HUES6 (cell line): ENCODE data around the gene APPBP2.
A peak's percentile ranks its signal among the peaks of the same experiment; 100 is the strongest.

ENCODE experiments used
- H3K27ac ChIP-seq: 2 replicates; pipeline ENCODE4 v1.7.0; 2013; ENCODE audit warnings: low read depth, mild to moderate bottlenecking, low read length, inconsistent platforms
- H3K27me3 ChIP-seq: 2 replicates; pipeline ENCODE4 v1.6.1; 2013; ENCODE audit warnings: low read length; ENCODE audit not compliant: control insufficient read depth, insufficient read depth
- H3K36me3 ChIP-seq: 2 replicates; pipeline ENCODE4 v1.6.1; 2013; ENCODE audit warnings: low read length; ENCODE audit not compliant: control insufficient read depth, insufficient read depth
- H3K4me1 ChIP-seq: 2 replicates; pipeline ENCODE4 v1.6.1; 2013; ENCODE audit warnings: low read length; ENCODE audit not compliant: control insufficient read depth, insufficient read depth
- H3K4me3 ChIP-seq: 2 replicates; pipeline ENCODE4 v1.5.1; 2013; ENCODE audit warnings: low read depth, low read length
- H3K9ac ChIP-seq: one replicate; pipeline ENCODE4 v1.6.1; 2013; ENCODE audit warnings: mild to moderate bottlenecking, low read length
- H3K9me3 ChIP-seq: 2 replicates; pipeline ENCODE4 v1.6.1; 2013; ENCODE audit warnings: low read depth, low read length; ENCODE audit not compliant: control insufficient read depth, insufficient read depth

APPBP2 gene

GRCh38 chr17:60534010-60534555, 8.0 kb upstream of the APPBP2 start:
- H3K27ac ChIP-seq = no peak overlapping the region
- H3K4me3 ChIP-seq = no peak overlapping the region
- no peaks in the 10 kb centered on the region for H3K4me1 ChIP-seq
- 0 out of 2 replicates have a peak, but pooled peaks cover 10% of the 10 kb centered on the region for H3K9me3 ChIP-seq
- H3K9ac ChIP-seq = no peak overlapping the region
- H3K27me3 ChIP-seq = no peaks in the 10 kb centered on the region
- 0 out of 2 replicates have a peak, but pooled peaks cover 3% of the 10 kb centered on the region for H3K36me3 ChIP-seq

GRCh38 chr17:60529806-60530205, 3.8 kb upstream of the APPBP2 start:
- 0 out of 2 replicates have a peak, but pooled peaks cover 3% of the 10 kb centered on the region for H3K36me3 ChIP-seq
- no peak overlapping the region for H3K4me3 ChIP-seq
- no peak overlapping the region for H3K27ac ChIP-seq
- no peak overlapping the region for H3K9ac ChIP-seq
- no peaks in the 10 kb centered on the region for H3K27me3 ChIP-seq
- H3K4me1 ChIP-seq = 0 out of 2 replicates have a peak, but pooled peaks cover 3% of the 10 kb centered on the region
- peaks cover 12% of the 10 kb centered on the region; the same call in 1 of the 2 replicates for H3K9me3 ChIP-seq

DNA sequence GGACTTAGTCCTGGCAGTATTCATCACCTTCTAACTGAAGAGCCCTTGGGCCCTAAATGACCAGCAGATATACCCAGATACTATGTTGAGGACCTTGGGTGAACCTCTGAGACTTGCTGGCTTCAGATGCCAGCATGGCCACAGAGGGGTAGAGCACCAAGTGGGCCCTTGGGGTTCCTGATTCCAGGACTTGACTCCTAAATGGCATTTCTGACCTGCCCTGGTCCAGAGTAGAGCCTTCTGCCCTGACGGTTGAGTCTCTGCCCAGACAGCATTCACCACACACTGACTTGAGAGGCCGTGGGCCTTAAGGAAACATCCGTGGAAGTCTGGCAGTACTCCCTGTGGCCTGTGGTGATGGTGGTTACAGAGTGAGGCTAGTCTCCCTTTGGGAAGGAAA, 2.8 kb upstream of the APPBP2 start:
- Histone ChIP-seq H3K27ac (no peak overlapping the region), H3K9me3 (peaks cover 12% of the 10 kb centered on the region; the same call in 1 of the 2 replicates), H3K4me1 (0 out of 2 replicates have a peak, but pooled peaks cover 7% of the 10 kb centered on the region), H3K27me3 (no peaks in the 10 kb centered on the region), H3K4me3 (no peak overlapping the region), H3K36me3 (0 out of 2 replicates have a peak, but pooled peaks cover 3% of the 10 kb centered on the region), H3K9ac (no peak overlapping the region)

DNA sequence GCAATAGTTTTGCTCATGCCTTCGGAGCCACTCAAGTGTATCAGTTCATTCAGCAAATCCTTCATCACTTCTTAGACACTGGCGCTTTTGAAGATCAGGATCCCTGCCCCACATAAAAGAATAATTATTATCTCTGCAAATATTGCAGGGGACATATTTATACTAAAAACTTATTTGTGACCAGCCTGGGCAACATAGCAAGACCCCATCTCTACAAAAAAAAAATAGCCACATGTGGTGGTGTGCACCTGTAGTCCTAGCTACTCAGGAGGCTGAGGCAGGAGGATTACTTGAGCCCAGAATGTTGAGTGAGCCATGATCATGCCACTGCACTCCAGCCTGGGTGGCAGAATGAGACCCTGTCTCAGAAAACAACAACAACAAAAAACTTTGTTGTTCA, 1.7 kb upstream of the APPBP2 start:
- Histone ChIP-seq H3K4me1 (0 out of 2 replicates have a peak, but pooled peaks cover 9% of the 10 kb centered on the region), H3K9ac (no peak overlapping the region), H3K4me3 (no peak overlapping the region), H3K36me3 (0 out of 2 replicates have a peak, but pooled peaks cover 3% of the 10 kb centered on the region), H3K27ac (no peak overlapping the region), H3K27me3 (no peaks in the 10 kb centered on the region), H3K9me3 (peaks cover 12% of the 10 kb centered on the region; the same call in 1 of the 2 replicates)

- Histone ChIP-seq H3K9ac (peak overlapping the region; percentile 96), H3K36me3 (peaks cover 3% of the 10 kb centered on the region; the same call in 1 of the 2 replicates), H3K27me3 (no peaks in the 10 kb centered on the region), H3K27ac (peak overlapping the region; percentile 95; the same call in 1 of the 2 replicates), H3K4me3 (peak overlapping the region; percentile 98), H3K4me1 (0 out of 2 replicates have a peak, but pooled peaks cover 9% of the 10 kb centered on the region), H3K9me3 (peaks cover 12% of the 10 kb centered on the region; the same call in 1 of the 2 replicates)
Observed at GRCh38 chr17:60526726-60527125, 684 bp upstream of the APPBP2 start.

- H3K9me3 ChIP-seq = peaks cover 11% of the 10 kb centered on the region; the same call in 1 of the 2 replicates
- peak overlapping the region; percentile 98 for H3K4me3 ChIP-seq
- H3K4me1 ChIP-seq = 0 out of 2 replicates have a peak, but pooled peaks cover 9% of the 10 kb centered on the region
- peak overlapping the region; percentile 95 for H3K27ac ChIP-seq
- peaks cover 3% of the 10 kb centered on the region; the same call in 1 of the 2 replicates for H3K36me3 ChIP-seq
- no peaks in the 10 kb centered on the region for H3K27me3 ChIP-seq
- H3K9ac ChIP-seq = peak overlapping the region; percentile 96
Observed at GRCh38 chr17:60525328-60525684, 736 bp downstream of the APPBP2 start.

DNA sequence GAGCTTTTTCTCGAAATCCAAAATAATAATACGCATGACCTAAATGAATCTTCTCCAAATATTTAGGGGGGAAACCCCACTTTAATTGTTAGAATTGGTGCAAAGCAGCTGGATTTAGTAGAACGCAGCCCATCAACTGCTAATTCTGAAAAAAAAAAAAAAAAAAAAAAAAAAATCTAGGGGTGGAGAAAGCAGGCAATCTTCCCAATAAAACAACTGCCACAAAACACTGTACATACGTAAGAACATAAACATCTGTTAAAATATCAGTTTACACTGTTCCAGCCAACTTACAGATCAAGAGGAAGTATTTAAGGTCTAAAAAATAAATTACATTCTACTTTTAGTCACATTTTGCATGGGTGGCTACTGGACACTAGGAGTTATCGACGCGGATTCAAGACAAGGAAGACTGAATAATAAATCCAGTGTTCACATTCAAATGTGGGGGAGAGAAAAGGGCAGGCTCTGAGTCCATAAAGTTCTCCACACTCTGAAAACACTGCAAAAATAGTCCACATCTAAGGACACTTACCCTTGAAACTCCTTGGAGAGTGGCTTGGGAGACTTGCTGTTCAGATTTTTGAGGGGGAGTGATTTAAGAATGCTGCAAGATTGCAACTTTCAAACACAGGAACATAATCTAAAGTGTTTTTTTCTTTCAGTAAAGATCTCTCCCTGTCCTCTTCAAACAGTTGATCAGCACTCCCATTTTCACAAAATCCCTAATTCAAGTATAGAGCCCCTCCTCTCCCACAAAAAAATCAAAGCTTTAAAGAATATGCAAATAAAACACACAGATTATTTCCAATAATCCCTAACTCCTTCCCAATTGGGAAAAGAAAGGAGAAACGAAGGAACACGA, 1.3 kb downstream of the APPBP2 start:
- Histone ChIP-seq H3K9me3 (peaks cover 7% of the 10 kb centered on the region; the same call in 1 of the 2 replicates), H3K27ac (peak overlapping the region; percentile 95; the same call in 1 of the 2 replicates), H3K4me3 (peak overlapping the region; percentile 98), H3K4me1 (0 out of 2 replicates have a peak, but pooled peaks cover 9% of the 10 kb centered on the region), H3K9ac (peak overlapping the region; percentile 96), H3K27me3 (no peaks in the 10 kb centered on the region), H3K36me3 (peaks cover 3% of the 10 kb centered on the region; the same call in 1 of the 2 replicates)

DNA sequence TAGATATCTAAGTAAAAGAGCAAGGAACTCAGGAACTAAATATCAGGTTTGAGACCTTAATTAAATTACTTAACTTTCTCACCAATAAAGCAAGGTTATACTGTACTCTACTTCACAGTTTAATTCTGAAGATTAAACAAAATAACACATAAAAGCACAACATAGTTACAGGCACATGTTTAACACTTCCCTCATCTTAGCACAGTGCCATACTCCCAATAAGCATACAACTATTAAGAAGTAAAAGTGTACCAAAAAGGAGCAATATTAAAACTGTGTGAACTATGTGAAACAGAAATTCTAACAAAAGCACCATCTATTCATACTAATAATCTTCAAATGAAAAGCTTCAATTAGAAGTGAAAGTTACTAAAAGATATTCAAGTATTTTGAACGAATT, 2.2 kb downstream of the APPBP2 start:
- Histone ChIP-seq H3K4me3 (peak overlapping the region; percentile 98), H3K9ac (no peak overlapping the region), H3K36me3 (peaks cover 6% of the 10 kb centered on the region)

DNA sequence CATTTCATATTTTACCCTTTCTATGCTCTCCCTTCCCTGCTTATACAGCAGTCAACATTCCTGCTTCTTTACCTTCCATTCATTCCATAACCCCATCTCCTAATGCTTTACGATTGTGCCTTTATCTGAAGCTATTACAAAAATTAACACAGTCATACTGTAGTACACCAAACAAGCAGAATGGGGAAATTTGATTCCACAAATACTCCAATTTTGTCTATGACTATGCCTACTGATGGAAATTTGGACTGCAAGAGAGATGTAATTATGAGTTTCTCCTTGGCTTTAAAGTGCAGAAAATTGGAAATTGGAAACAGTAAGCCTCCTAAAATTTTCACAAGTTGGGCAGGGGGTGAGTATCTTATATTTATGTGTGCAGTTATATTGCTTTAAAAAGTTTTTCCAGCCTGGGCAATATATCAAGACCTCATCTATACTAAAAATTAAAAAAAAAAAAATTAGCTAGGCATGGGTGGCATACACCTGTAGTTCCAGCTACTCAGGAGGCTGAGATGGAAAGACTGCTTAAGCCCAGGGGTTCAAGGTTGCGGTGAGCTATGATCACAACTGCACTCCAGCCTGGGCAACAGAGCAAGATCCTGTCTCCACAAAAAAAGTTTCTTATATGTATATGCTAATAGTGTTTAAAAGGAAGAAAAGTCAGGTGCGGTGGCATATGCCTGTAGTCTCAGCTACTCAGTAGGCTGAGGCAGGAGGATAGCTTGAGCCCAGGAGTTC, 3.0 kb downstream of the APPBP2 start:
- Histone ChIP-seq H3K27me3 (no peaks in the 10 kb centered on the region), H3K4me3 (no peak overlapping the region), H3K27ac (no peak overlapping the region), H3K36me3 (peaks cover 7% of the 10 kb centered on the region), H3K9ac (no peak overlapping the region), H3K4me1 (0 out of 2 replicates have a peak, but pooled peaks cover 9% of the 10 kb centered on the region), H3K9me3 (peaks cover 3% of the 10 kb centered on the region; the same call in 1 of the 2 replicates)

More for the DNA sequence above, 2.2 kb downstream of the APPBP2 start:
- peaks cover 3% of the 10 kb centered on the region; the same call in 1 of the 2 replicates for H3K9me3 ChIP-seq
- H3K27me3 ChIP-seq = no peaks in the 10 kb centered on the region
- no peak overlapping the region for H3K27ac ChIP-seq
- 0 out of 2 replicates have a peak, but pooled peaks cover 9% of the 10 kb centered on the region for H3K4me1 ChIP-seq

DNA sequence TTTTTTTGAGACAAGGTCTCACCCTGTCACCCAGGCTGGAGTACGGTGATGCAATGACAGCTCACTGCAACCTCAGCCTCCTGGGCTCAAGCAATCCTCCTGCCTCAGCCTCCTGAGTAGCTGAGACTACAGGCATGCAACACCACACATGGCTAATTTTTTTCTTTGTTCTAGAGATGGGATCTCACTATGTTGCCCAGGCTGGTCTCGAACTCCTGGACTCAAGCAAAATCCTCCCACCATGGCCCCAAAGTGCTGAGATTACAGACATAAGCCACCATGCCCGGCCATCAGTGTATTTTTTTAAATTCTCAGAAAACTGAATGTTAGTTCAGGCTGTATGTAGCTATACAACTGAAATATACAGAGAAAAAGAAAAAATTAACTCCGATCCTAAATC, 6.2 kb downstream of the APPBP2 start:
- 0 out of 2 replicates have a peak, but pooled peaks cover 6% of the 10 kb centered on the region for H3K4me1 ChIP-seq
- H3K9ac ChIP-seq = no peak overlapping the region
- no peak overlapping the region for H3K27ac ChIP-seq
- H3K36me3 ChIP-seq = peaks cover 13% of the 10 kb centered on the region
- no peak overlapping the region for H3K4me3 ChIP-seq
- H3K27me3 ChIP-seq = no peaks in the 10 kb centered on the region
- H3K9me3 ChIP-seq = no peaks in the 10 kb centered on the region
